Endothelial cell of coronary artery (primary cell): ENCODE results near the gene SP140. TPM values are rescaled to one million over a fixed set of nuclear protein-coding genes. Genes with fewer than 3 reads are reported as not detected.

ENCODE experiments used
- total RNA-seq: library from RNA; depleted of rRNA; stranded (reverse); fragments of >200 nt; gene quantifications from 2 replicates; pipeline ENCODE4 v1.2.3, GENCODE V29; 2014

Gene SP140
- 0.28 TPM in 1 of 2 replicates, not detected in the other for total RNA-seq

DNA sequence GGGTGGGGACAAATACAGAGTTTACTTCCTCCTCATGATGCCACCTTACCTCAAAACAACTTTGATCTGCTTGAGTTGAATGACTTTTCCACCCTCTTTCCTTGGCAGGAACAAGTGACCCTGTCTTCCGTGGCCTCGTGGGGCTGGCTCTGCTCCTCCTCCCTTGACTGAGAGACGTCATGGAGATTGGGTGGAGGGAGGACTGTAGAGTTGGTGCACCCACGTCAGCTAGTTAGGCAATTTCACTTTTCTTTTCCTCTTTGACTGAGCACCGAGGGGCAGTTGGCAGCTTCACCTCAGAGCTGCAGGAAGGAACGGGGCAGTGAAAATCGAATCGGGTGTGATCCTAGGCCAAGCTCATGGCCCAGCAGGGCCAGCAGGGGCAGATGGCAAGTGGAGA lies at the start of gene SP140:
TSS of gene SP140 (plus strand) at position 251 of the 400 bp plus-strand sequence. CDS start at position 360, 109 bp downstream.

GRCh38 chr2:230219419-230220331 lies 5.9 kb upstream of the SP140 start, which contains the start of gene SP110:
TSS of gene SP110 (minus strand) at chr2:230219984. CDS start at chr2:230216927, 3,057 bp downstream.

DNA sequence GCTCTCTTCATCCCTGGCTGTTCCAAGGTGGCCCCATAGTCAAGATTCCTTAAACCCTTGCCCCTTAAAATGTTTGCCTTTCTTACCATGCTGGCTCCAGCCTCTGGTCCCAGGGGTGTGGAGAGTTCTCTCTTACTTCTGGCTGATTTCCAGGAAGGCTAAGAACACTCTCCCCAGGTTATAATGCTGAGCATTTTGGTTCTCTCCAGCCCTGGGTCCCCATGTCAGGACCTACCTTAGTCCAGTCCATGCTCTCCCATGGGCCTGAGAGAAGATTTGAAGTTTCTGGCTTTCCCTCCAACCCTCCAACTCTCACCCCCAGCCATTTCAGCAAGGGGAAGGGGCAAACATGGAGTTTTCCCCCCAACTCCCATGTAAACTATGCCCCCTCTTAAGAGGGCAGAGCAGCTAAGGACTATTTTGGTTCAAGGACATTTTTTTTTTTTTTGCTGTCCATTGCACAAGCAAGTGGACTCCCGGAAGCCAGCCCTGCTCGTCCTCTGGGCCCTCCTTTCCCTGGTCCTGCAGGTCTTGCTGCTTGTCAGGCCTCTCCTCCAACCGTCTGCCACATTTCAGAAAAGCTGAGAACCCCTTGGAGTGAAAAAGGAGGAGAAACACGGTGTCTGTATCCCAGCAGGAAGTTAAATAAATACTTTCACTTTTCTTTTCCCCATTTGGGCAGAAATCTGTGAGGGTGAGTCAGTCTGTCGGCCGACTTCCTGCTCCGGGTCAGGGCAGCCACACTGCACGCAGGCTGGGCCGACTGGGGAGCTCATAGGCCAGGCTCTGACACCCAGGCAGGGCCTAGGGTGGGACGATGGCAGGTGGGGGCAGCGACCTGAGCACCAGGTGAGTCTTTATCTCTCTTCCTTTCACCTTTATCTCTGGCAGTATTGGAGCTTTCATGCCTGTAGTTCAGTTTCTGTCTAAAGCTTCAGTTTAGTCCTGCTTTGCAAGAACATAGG lies 101.2 kb downstream of the SP140 start, which contains the start of gene SP140L:
TSS of gene SP140L (plus strand) at position 741 of the 965 bp plus-strand sequence. CDS start at position 818, 77 bp downstream.

Other genes with a start within 250 kb of the SP140 start
- gene SLC16A14, start 156.8 kb upstream of the SP140 start, total RNA-seq, result 0.09 and 0.18 TPM in 2 replicates
- 4.0 and 10.0 TPM in 2 replicates for gene SP110, start 5.8 kb upstream of the SP140 start, total RNA-seq
- 8.5 and 13.3 TPM in 2 replicates for gene SP140L, start 101.5 kb downstream of the SP140 start, total RNA-seq
- 103 and 143 TPM in 2 replicates for gene SP100, start 190.5 kb downstream of the SP140 start, total RNA-seq